Measurements from ENCODE around the gene FAM240B.

DNA sequence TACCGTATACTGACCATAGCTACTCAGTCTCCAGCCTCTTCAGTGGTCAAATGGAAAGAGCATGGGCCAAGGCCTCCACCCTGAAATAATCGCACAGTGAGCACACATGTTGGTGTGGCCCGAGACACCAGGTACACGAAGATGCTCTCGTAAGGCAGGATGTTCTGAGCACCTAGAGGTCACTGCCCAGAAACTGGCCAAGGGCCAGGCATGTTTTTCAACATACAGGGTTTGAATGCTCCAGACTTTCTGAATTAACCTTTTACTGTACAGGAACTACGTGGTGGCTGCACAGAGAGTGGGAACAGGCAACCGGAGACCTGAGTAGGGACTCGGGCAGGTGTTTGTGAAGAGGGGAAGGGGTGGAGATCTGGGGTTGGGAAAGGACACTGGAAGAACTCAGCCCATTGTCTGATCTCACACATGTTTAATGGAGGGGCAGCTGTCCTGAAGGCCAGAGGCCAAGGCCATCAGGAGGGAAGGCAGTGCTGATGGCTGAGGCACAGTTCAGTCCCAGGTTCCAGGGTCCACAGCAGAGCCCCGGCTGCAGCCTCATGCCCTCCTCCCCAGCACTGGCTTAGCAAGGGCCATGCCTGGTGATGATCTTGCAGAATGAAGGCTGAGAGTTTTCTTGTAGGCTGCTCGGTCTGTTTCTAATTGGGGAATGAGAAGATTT lies 51.0 kb downstream of the FAM240B start:
- TF ChIP-seq TCF12 (IDR thresholded peaks at IDR 0.05; ENCODE audit: low read depth) (no peak), REST (IDR thresholded peaks at IDR 0.05; ENCODE audit: low read depth) (no peak), MAX (IDR thresholded peaks at IDR 0.05) (no peak), ZBTB7A (IDR thresholded peaks at IDR 0.05; ENCODE audit: low read depth) (no peak), CEBPB (IDR thresholded peaks at IDR 0.05) (no peak), YY1 (IDR thresholded peaks at IDR 0.05; ENCODE audit: low read depth) (no peak), EP300 (IDR thresholded peaks at IDR 0.05; ENCODE audit: borderline replicate concordance) (no peak), FOXM1 (IDR thresholded peaks at IDR 0.05; ENCODE audit: borderline replicate concordance, low read depth) (no peak), RAD21 (IDR thresholded peaks at IDR 0.05; ENCODE audit: low read depth) (no peak), TAF1 (IDR thresholded peaks at IDR 0.05; ENCODE audit: low read depth) (no peak), CREB1 (IDR thresholded peaks at IDR 0.05; ENCODE audit: low read depth) (no peak), NFIC (IDR thresholded peaks at IDR 0.05) (no peak)
